NCI-H2227 treated with DMSO at 0.1 percent for 48 hours (cell line): ENCODE measurements around the gene FAAH.

Experiments
- DNase-seq: peaks from one replicate; lab custom pipeline; 2025; lab: John Stamatoyannopoulos, UW

FAAH gene

GRCh38 chr1:46451948-46452930 is 58.1 kb downstream of the FAAH start:
- DNase-seq: no peak

DNA sequence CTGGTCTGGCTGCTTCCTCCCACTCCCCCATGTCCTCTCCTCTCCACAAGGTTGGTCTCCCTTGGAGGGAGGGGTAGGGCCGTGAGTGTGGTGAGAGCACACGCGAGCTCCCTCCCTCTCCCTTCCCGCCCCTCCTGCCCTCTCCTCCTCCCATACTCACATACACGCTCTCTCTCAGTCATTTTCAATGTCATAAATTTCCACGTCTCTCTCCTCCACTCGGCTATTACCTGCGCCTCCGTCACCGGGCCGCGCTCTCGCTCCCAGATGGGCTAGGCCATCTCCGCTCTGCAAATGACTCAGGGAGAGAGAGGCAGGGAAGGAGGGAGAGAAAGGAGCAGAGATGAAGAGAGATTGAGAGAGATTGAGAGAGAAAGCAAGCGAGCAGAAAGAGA is 58.8 kb downstream of the FAAH start:
- DNase-seq: peak; percentile 23

GRCh38 chr1:46453449-46453848 is 59.3 kb downstream of the FAAH start:
- no peak for DNase-seq

DNA sequence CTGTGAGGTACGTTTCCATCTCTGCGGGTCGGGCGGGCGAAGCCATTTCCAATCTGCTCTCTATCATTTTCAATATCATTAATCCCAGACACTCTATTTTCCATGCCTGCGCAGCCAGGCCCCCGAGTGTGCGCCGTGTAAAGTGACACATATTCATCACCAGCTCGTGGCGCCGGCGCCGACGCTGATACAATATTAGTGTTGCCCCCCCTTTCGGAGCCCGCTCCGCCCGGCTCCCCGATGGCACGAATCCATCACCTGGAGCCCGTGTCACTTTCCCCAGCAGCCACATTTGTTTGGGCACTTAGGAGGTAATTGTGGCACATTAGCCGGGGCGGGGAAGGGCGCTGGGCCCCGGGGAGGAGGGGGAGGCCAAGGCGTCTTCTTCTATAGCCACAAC is 61.8 kb downstream of the FAAH start:
- peak; percentile 31 for DNase-seq

- no peak for DNase-seq
Observed at GRCh38 chr1:46456411-46456963, 62.4 kb downstream of the FAAH start.

GRCh38 chr1:46457178-46457577 is 63.1 kb downstream of the FAAH start:
- DNase-seq: no peak

- no peak for DNase-seq
Observed at GRCh38 chr1:46458190-46458589, 64.1 kb downstream of the FAAH start.

- DNase-seq: no peak
Observed at GRCh38 chr1:46458846-46459245, 64.7 kb downstream of the FAAH start.

DNA sequence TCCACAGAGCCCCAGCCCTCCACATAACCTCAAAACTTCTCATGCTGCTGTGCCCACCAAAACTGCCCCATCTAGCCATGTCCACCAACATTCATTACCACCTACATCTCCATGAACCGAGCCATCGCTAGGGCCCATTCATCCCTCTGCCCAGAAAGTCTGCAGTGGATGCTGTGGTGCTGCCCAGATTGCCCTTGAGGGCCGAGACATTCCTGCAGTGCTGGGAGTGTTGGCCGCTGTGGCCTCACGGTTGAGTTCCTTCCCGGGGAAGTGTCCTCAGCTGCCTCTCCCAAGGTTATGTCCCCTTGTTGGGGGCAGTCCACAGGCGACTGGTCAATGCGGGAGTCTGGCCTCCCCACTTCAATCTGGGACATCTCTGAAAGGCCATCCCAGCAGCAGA is 65.2 kb downstream of the FAAH start:
- no peak for DNase-seq

DNA sequence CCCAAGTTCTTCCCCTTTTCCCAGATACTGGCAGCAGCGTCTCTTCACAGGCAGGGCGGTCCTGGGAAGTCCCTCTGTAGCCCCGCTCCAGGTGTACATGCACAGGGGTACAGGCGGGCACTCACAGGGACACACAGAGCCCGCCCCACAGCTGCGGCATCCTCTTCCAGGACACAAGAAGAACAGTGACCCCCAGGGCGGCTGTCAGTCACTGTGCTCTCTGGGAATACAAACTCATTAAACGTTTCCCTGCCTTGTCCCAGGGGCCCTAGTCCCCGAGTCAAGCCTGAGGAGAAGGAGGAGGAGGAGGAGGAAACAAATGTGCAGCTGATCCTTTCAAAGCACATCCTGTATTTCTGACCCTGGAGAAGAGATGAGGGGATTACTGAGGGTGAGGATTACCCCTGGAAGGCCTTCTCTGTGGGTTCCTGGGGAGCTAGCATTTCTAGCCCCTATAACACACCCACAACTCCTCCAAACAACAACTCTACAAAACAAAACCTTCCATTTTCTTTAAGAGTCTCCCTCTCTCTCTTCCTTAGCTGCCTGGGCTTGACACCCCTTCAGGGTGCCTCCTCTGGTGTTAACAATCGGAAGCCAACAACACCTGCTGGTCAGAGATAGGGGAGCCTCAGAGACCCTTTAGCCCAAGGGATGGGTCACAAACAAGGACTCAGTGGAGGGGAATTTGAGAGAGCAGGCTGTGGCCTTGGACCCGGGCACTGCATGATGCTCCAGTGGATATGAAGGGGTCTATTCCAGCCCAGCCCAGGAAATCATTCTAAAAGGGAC is 67.1 kb downstream of the FAAH start:
- no peak for DNase-seq

- no peak for DNase-seq
Observed at GRCh38 chr1:46461809-46462448, 67.8 kb downstream of the FAAH start.
